ENCODE measurements around the gene DOCK1. TPM values are rescaled to one million over a fixed set of nuclear protein-coding genes. Genes with fewer than 3 reads are reported as not detected.
"Not testable (repeated sequence)": the region's sequence is repeated elsewhere in the genome, so short reads cannot be mapped to it uniquely, and the experiment has no call there.

The DOCK1 gene
- total RNA-seq, 4 donors from 2014 or later, result 4.3 to 6.0 (median 4.8) TPM

GRCh38 chr10:127292888-127293287 lies 387.7 kb downstream of the DOCK1 start:
- no peak for ATAC-seq
- TF ChIP-seq, protein P1, sequence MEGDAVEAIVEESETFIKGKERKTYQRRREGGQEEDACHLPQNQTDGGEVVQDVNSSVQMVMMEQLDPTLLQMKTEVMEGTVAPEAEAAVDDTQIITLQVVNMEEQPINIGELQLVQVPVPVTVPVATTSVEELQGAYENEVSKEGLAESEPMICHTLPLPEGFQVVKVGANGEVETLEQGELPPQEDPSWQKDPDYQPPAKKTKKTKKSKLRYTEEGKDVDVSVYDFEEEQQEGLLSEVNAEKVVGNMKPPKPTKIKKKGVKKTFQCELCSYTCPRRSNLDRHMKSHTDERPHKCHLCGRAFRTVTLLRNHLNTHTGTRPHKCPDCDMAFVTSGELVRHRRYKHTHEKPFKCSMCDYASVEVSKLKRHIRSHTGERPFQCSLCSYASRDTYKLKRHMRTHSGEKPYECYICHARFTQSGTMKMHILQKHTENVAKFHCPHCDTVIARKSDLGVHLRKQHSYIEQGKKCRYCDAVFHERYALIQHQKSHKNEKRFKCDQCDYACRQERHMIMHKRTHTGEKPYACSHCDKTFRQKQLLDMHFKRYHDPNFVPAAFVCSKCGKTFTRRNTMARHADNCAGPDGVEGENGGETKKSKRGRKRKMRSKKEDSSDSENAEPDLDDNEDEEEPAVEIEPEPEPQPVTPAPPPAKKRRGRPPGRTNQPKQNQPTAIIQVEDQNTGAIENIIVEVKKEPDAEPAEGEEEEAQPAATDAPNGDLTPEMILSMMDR (IDR thresholded peaks at IDR 0.05 in 4 of 5, conservative IDR thresholded peaks at IDR 0.05 in 1 of 5), result no peak
- no peak for TF ChIP-seq POLR2A (IDR thresholded peaks at IDR 0.05)
- H3K4me3 ChIP-seq, result no peak overlapping the region
- H3K9me3 ChIP-seq, result no peaks in the 10 kb centered on the region
- in situ Hi-C loops (cut with MboI; ENCODE audit: low sequenced_read_pairs in 4 of 4) (no loop called here), intact Hi-C loops (cut with DNase I; ENCODE audit: low total_unique reads) (no loop called here)
- H3K27me3 ChIP-seq, result no peaks in the 10 kb centered on the region
- H3K36me3 ChIP-seq, result no peaks in the 10 kb centered on the region
- H3K4me1 ChIP-seq, result no peaks in the 10 kb centered on the region
- no peak overlapping the region for H3K27ac ChIP-seq
- DNase-seq, result no peak

- no peak for ATAC-seq
- H3K4me1 ChIP-seq, result no peaks in the 10 kb centered on the region
- H3K36me3 ChIP-seq, result no peaks in the 10 kb centered on the region
These were observed 388.4 kb downstream of the DOCK1 start for GRCh38 chr10:127293640-127294039.

DNA sequence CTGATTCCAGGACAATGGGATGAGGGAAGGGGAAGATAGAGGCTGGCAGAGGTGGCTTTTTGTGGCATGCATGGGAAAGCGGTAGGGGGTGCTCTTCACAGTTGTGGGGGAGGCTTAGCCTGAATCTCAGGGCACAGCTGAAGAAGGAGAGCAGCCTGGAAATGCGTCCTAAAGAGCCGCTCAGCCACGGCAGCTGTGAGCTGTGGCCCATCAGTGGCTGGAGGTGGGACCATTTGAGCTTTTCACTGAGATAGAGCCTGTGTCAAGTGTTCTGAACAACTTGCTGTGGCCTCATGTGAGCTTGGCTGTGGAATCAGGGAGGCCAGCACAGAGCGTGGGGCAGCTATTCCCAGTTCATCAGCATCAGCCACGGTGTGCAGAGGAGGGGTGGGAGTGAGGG lies 391.5 kb downstream of the DOCK1 start:
- DNase-seq (no peak), ATAC-seq (no peak)
- no peaks in the 10 kb centered on the region for H3K27me3 ChIP-seq
- H3K4me1 ChIP-seq, result no peaks in the 10 kb centered on the region
- H3K27ac ChIP-seq, result no peak overlapping the region
- H3K9me3 ChIP-seq, result no peaks in the 10 kb centered on the region
- H3K4me3 ChIP-seq, result no peak overlapping the region
- intact Hi-C loops (cut with DNase I; ENCODE audit: low total_unique reads), result no loop called here
- TF ChIP-seq, protein P1 (IDR thresholded peaks at IDR 0.05 in 4 of 5, conservative IDR thresholded peaks at IDR 0.05 in 1 of 5), result no peak
- TF ChIP-seq POLR2A (IDR thresholded peaks at IDR 0.05), result no peak
- no peaks in the 10 kb centered on the region for H3K36me3 ChIP-seq
- in situ Hi-C loops (cut with MboI; ENCODE audit: low sequenced_read_pairs in 4 of 4), result no loop called here

More at GRCh38 chr10:127293640-127294039, 388.4 kb downstream of the DOCK1 start:
- no peak for DNase-seq
- TF ChIP-seq, protein P1 (IDR thresholded peaks at IDR 0.05 in 4 of 5, conservative IDR thresholded peaks at IDR 0.05 in 1 of 5), result no peak
- no peak for TF ChIP-seq POLR2A (IDR thresholded peaks at IDR 0.05)
- H3K4me3 ChIP-seq, result no peak overlapping the region
- no peaks in the 10 kb centered on the region for H3K9me3 ChIP-seq
- in situ Hi-C loops (cut with MboI; ENCODE audit: low sequenced_read_pairs in 4 of 4) (no loop called here), intact Hi-C loops (cut with DNase I; ENCODE audit: low total_unique reads) (no loop called here)
- H3K27me3 ChIP-seq, result no peaks in the 10 kb centered on the region
- H3K27ac ChIP-seq, result no peak overlapping the region

DNA sequence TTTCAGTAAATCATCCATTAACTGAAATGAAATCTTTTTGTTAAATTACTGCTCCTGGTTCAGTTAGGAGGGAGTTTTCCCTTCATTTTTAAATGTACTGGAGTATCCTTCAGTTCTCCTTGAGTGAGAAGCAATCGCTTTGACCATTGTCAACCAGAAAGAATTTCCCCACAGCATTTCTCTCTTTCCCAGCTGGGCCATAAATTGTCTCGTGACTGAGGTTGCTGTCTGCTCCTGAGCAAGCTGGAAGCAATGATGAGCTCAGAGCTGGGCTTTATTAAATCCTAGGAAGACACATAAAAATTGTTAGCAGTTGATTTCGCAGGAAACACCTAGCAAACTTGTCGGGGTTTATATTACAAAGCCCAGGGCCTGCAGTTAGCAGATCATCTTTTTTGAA lies 393.2 kb downstream of the DOCK1 start:
- TF ChIP-seq, protein P1 (IDR thresholded peaks at IDR 0.05 in 4 of 5, conservative IDR thresholded peaks at IDR 0.05 in 1 of 5), result no peak
- TF ChIP-seq POLR2A (IDR thresholded peaks at IDR 0.05), result no peak
- in situ Hi-C loops (cut with MboI; ENCODE audit: low sequenced_read_pairs in 4 of 4), result no loop called here
- ATAC-seq (no peak), DNase-seq (no peak)
- no peak overlapping the region for H3K4me3 ChIP-seq
- no peaks in the 10 kb centered on the region for H3K36me3 ChIP-seq
- intact Hi-C loops (cut with DNase I; ENCODE audit: low total_unique reads), result no loop called here
- no peaks in the 10 kb centered on the region for H3K27me3 ChIP-seq
- H3K4me1 ChIP-seq, result no peaks in the 10 kb centered on the region
- H3K9me3 ChIP-seq, result no peaks in the 10 kb centered on the region
- H3K27ac ChIP-seq, result no peak overlapping the region

DNA sequence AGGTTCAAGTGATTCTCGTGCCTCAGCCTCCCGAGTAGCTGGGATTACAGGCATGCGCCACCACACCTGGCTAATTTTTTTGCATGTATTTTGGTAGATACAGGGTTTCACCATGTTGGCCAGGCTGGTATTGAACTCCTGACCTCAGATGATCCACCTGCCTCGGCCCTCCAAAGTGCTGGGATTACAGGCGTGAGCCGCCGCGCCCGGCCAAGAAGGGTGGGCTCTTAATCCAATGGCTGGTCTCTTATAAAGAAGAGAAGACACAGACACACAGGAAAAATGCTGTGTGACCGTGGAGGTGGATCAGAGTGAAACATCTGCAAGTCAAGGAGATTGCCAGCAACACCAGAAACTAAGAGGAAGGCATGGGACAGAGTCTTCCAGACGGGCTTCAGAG lies 394.0 kb downstream of the DOCK1 start:
- DNase-seq; H3K27ac ChIP-seq; H3K9me3 ChIP-seq; H3K36me3 ChIP-seq; in situ Hi-C loops (cut with MboI; ENCODE audit: low sequenced_read_pairs in 4 of 4); ATAC-seq; H3K4me3 ChIP-seq; H3K4me1 ChIP-seq; H3K27me3 ChIP-seq; intact Hi-C loops (cut with DNase I; ENCODE audit: low total_unique reads): not testable (repeated sequence)

Data from gastrocnemius medialis (tissue), 4 donors.